Kidney epithelial cell (primary cell): Measurements from ENCODE around the gene MARCHF3. TPM values are rescaled to one million over a fixed set of nuclear protein-coding genes. Genes with fewer than 3 reads are reported as not detected.
"Not testable (repeated sequence)": the region's sequence is repeated elsewhere in the genome, so short reads cannot be mapped to it uniquely, and the experiment has no call there.

Experiments used
- DNase-seq: peaks from one replicate; pipeline ENCODE4 v3.0.0-alpha.2; 2010; ENCODE audit warnings: low read depth
- H3K27me3 ChIP-seq: 2 replicates; pipeline ENCODE4 v1.6.0; 2011; ENCODE audit warnings: low read length; ENCODE audit not compliant: control insufficient read depth, insufficient read depth
- H3K36me3 ChIP-seq: 2 replicates; pipeline ENCODE4 v1.5.1; 2011; ENCODE audit warnings: low read length; ENCODE audit not compliant: control insufficient read depth, insufficient read depth
- H3K4me3 ChIP-seq: 2 replicates; pipeline ENCODE4 v1.5.1; 2011; ENCODE audit warnings: low read depth, mild to moderate bottlenecking, control low read depth, low read length
- total RNA-seq: library from RNA; depleted of rRNA; stranded (reverse); fragments of >200 nt; gene quantifications from 2 replicates; pipeline ENCODE4 v1.2.3, GENCODE V29; 2015
- TF ChIP-seq, protein P1 (sequence below): IDR thresholded peaks from 2 replicates; pipeline ENCODE4 v1.5.1; 2011; ENCODE audit warnings: mild to moderate bottlenecking, moderate library complexity, low read length, control low read depth, inconsistent platforms; ENCODE audit not compliant: insufficient read depth, poor library complexity, severe bottlenecking

MARCHF3 gene
- total RNA-seq, 1 donor from 2014 or later = 0.46 TPM

DNA sequence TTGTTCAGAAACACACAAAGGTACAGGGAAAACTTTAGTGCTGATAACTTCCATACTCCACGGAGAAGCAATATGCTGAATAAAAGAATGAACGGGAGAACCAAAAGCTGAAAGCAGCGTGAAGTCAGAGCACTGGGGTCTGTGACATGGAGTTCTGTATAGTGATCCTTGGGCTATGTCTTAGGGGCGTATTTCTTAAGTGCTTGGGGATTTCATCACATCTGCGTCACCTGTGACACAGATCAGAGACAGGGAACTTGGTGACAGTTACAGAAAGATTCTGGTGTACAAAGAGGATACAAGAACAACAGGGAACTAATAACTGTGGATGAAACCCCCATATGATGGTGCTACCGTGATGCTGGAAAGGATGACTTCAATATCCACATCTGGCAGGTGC lies 81.9 kb downstream of the MARCHF3 start:
- no peaks in the 10 kb centered on the region for H3K36me3 ChIP-seq
- TF ChIP-seq, protein P1, sequence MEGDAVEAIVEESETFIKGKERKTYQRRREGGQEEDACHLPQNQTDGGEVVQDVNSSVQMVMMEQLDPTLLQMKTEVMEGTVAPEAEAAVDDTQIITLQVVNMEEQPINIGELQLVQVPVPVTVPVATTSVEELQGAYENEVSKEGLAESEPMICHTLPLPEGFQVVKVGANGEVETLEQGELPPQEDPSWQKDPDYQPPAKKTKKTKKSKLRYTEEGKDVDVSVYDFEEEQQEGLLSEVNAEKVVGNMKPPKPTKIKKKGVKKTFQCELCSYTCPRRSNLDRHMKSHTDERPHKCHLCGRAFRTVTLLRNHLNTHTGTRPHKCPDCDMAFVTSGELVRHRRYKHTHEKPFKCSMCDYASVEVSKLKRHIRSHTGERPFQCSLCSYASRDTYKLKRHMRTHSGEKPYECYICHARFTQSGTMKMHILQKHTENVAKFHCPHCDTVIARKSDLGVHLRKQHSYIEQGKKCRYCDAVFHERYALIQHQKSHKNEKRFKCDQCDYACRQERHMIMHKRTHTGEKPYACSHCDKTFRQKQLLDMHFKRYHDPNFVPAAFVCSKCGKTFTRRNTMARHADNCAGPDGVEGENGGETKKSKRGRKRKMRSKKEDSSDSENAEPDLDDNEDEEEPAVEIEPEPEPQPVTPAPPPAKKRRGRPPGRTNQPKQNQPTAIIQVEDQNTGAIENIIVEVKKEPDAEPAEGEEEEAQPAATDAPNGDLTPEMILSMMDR = no peak
- H3K4me3 ChIP-seq = no peak overlapping the region
- no peak for DNase-seq
- no peaks in the 10 kb centered on the region for H3K27me3 ChIP-seq

- no peak for DNase-seq
- Histone ChIP-seq H3K36me3 (no peaks in the 10 kb centered on the region), H3K27me3 (no peaks in the 10 kb centered on the region), H3K4me3 (no peak overlapping the region)
- TF ChIP-seq, protein P1 = no peak
Measured at GRCh38 chr5:126948011-126948355, 82.4 kb downstream of the MARCHF3 start.

DNA sequence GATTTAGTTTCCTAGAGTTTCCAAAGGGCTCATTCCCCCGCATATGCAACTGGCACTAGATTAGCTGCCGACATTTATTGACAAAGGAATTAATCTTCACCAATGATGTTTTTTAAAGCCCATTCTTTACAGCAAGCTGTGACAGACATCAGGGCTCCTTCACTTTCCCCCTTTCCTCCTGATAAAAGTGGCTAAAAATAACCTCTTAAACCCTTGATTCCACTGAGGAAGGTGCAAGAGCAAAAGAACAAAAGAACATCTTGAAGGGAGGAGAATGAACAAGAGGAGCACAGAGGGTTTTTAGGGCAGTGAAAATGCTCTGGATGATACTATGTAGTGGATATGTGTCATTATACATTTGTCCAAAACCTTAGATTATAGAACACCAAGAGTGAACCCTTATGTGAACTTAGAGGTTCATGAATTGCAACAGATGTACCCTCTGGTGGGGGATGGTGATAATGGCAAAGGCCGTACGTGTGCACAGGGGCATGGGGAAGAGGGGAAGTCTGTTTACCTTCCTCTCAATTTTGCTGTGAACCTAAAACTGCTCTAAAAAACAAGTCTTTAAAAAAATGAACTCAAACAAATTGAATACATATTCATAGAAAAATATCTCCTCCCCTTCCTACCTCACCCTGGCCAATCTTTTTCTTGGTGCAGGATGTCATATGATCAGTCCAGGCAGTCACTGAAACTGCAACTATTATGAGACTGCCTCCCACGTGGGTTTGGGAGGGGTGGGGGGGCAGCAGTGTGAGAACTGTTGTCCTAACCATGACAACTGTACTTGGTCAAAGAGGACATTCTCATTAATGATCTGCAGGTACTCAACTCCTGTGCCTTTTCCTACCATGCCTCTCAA lies 83.0 kb downstream of the MARCHF3 start:
- Histone ChIP-seq H3K36me3 (no peaks in the 10 kb centered on the region), H3K4me3 (no peak overlapping the region), H3K27me3 (no peaks in the 10 kb centered on the region)
- TF ChIP-seq, protein P1 = no peak
- DNase-seq = no peak

- not testable (repeated sequence) for H3K4me3 ChIP-seq, DNase-seq, H3K36me3 ChIP-seq, H3K27me3 ChIP-seq
Measured at GRCh38 chr5:126942908-126943307, 87.5 kb downstream of the MARCHF3 start.

DNA sequence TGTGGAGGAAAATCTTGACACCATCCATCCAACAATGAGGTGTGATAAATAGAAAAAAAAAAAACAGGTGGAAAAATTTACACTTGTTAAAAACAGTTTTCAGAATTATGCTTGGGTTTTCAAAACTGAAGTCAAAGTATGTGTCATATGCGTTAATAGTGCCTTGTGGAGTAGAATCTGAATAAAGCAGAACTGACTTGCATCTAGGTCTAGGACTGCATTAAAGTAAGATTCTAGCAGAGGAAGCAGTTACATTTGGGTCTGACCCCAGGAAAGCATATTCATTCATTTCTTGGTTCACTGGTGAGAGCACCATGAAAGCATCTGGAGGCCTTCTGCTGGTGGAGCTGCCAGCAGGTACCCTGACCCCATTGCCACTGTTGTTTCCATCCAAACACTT lies 89.0 kb downstream of the MARCHF3 start:
- H3K36me3 ChIP-seq = no peaks in the 10 kb centered on the region
- no peak overlapping the region for H3K4me3 ChIP-seq
- H3K27me3 ChIP-seq = no peaks in the 10 kb centered on the region
- TF ChIP-seq, protein P1 = no peak
- no peak for DNase-seq

GRCh38 chr5:126939887-126940286 lies 90.5 kb downstream of the MARCHF3 start:
- no peak overlapping the region for H3K4me3 ChIP-seq
- TF ChIP-seq, protein P1 = no peak
- H3K27me3 ChIP-seq = no peaks in the 10 kb centered on the region
- no peak for DNase-seq
- H3K36me3 ChIP-seq = no peaks in the 10 kb centered on the region
